Stimulated activated CD4-positive, alpha-beta T cell treated with anti-CD3 and anti-CD28 coated beads, Interleukin-15, amount 100 ng/mL, for 48 hours (primary cell): ENCODE results near the gene COL1A2.

Experiments
- DNase-seq, 2 donors: peaks; one replicate each; pipeline ENCODE4 v3.0.0-alpha.2; 2020; ENCODE audit warnings: low read depth in 2 of 2

Gene COL1A2

GRCh38 chr7:94382746-94383145 lies 11.9 kb upstream of the COL1A2 start:
- no peak for DNase-seq

- DNase-seq = no peak
Measured at GRCh38 chr7:94384315-94384714, 10.4 kb upstream of the COL1A2 start.

GRCh38 chr7:94386416-94386815 lies 8.3 kb upstream of the COL1A2 start:
- no peak for DNase-seq

GRCh38 chr7:94388540-94388939 lies 6.2 kb upstream of the COL1A2 start:
- no peak for DNase-seq

- no peak for DNase-seq
Measured at GRCh38 chr7:94389381-94389780, 5.3 kb upstream of the COL1A2 start.

DNA sequence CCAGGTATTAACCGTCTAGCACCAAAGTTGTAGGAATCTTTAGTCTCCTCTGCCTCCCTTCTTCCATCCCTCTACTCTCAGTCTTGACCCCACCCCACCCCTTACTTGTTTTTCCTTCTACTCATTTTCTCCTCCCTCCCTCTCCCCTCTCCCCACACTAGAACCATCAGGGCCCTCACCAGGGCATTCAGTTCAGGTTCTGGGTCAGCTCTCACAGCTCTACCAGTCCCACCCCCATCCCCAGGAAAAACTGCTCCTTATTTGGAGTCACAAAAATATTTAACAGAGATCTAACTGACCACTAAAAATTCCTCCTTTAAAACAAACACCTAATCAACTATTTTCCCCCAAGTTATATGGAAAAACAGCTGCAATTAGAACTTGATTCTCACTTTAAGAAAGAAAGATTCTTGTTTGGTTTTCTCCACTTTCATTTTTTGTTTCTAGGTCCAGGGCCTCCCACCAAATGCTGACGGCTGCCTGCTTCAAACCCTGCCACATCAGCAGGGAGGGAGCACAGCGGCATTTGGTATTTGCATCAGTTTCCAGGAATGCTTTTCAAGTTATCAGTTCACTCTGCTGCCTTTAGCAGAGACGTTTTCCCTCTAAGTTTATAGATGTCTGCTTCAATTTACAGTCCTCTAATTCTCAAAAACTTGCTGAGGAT lies 2.8 kb upstream of the COL1A2 start:
- DNase-seq = no peak

- no peak for DNase-seq
Measured at GRCh38 chr7:94392393-94392786, 2.3 kb upstream of the COL1A2 start.

- no peak for DNase-seq
Measured at GRCh38 chr7:94393246-94394108, 1.2 kb upstream of the COL1A2 start.

DNA sequence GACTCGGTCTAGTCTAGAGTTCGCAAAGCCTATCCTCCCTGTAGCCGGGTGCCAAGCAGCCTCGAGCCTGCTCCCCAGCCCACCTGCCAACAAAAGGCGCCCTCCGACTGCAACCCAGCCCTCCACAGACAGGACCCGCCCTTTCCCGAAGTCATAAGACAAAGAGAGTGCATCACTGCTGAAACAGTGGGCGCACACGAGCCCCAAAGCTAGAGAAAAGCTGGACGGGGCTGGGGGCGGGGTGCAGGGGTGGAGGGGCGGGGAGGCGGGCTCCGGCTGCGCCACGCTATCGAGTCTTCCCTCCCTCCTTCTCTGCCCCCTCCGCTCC lies 622 bp upstream of the COL1A2 start:
- DNase-seq = no peak

GRCh38 chr7:94395141-94396036 lies 694 bp downstream of the COL1A2 start:
- DNase-seq = no peak

DNA sequence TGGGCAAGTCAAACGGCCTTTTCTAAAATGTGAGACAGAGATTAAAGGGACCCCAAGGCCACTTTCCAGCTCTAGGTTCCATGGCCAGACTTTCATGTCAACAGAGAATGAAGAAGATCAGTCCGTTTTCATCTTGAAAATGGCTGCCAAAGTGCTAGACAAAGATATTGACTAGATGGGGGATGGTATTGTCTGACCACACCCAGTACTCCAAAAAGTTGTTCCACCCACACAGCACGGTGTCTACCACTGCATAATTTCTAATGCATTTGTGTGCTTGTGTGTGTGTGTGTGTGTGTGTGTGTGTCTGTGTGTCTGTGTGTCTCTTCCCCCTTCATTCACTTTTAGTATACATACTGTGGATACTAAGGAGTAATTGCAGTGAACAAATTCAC lies 1.3 kb downstream of the COL1A2 start:
- no peak for DNase-seq

- DNase-seq = no peak
Measured at GRCh38 chr7:94396596-94396995, 1.9 kb downstream of the COL1A2 start.

DNA sequence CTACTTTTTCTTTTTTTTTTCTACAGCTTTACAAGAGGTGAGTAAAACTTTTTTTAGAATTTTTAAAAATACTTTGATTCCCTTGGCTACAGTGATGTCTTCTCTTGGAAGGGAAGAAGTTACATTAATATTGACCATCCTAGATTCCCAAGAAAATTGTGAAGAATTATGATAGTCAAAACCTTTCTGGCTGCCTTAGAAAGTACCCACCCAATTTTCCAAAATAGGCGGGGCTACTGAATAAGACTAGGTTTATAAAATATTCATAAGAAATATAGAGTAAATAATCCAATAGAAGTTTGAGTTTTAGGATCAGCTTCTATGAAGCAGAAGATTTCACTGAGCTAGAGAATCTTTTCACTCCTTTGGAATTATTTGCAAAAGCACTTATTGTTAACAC lies 3.0 kb downstream of the COL1A2 start:
- DNase-seq = no peak

- DNase-seq = no peak
Measured at GRCh38 chr7:94398841-94399240, 4.1 kb downstream of the COL1A2 start.

GRCh38 chr7:94400022-94400421 lies 5.3 kb downstream of the COL1A2 start:
- no peak for DNase-seq

DNA sequence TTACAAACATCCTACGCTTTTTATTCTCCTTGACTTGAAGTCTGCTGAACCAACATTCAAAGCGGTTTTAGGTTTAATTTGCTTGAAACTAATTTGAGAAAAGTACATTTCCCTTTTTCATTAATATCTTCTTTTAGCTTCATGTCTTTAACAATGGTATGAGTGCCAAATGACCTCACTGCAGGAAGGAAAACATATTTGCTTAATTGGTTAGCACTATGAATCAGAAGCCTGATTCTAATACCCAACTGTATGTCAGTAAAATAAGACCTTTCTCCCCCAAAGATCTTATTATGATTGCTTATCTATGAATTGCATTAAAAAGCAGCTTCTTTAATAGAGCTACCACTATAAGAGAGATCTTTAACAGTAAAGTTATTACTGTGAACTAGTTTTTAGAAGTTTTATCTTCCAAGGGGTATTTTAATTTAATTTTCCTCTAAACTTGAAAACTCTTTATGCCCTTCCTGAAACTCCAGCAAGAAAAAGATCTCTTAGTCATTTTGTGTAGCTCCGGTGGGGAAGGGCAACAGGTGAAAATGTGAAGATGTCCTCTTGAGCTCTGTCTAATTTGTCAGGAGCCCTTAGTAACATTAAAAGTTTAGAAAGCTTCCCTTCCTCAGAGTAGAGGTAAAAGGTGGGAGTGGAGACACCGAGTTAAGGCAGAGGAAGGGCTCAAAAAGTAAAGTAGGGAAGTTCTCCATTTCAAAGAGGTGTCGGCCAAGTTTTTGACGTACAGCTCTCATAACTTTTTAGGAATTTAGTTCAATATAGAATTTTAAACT lies 6.1 kb downstream of the COL1A2 start:
- DNase-seq = no peak

- no peak for DNase-seq
Measured at GRCh38 chr7:94401428-94401814, 6.7 kb downstream of the COL1A2 start.

GRCh38 chr7:94403546-94403945 lies 8.9 kb downstream of the COL1A2 start:
- no peak for DNase-seq

DNA sequence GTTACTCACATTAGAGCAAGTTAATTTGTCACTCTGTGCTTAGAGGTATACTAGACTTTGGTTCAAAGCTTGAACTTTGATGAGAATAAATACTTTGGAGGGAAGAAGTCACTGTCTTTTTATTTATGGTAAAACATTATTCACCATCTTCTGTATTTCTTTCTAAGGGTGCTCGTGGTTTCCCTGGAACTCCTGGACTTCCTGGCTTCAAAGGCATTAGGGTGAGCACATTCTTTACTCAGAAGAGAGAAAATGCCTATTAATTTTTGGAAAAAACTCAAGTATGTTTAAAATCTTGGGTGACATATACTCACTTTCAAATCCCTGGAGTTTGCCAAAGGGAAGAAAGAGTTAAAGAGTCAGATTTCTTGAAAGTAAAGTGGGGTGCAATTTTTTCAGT lies 10.8 kb downstream of the COL1A2 start:
- no peak for DNase-seq

- DNase-seq = no peak
Measured at GRCh38 chr7:94406696-94407095, 12.0 kb downstream of the COL1A2 start.

- DNase-seq = no peak
Measured at GRCh38 chr7:94409200-94409948, 14.7 kb downstream of the COL1A2 start.
